HG03469 (cell line): ENCODE measurements around the gene TMED10.
A peak's percentile ranks its signal among the peaks of the same experiment; 100 is the strongest.
"Not testable (repeated sequence)": the region's sequence is repeated elsewhere in the genome, so short reads cannot be mapped to it uniquely, and the experiment has no call there.

ENCODE experiments used
- ATAC-seq: cut with Tn5 transposase; IDR thresholded peaks from one replicate; pipeline ENCODE4 v1.9.1; 2021; ENCODE audit warnings: mild to moderate bottlenecking, moderate library complexity, moderate number of reproducible peaks; ENCODE audit not compliant: unreplicated experiment

TMED10 gene

GRCh38 chr14:75132382-75133086 is 43.9 kb downstream of the TMED10 start:
- no peak for ATAC-seq

GRCh38 chr14:75128596-75128990 is 47.8 kb downstream of the TMED10 start:
- no peak for ATAC-seq

DNA sequence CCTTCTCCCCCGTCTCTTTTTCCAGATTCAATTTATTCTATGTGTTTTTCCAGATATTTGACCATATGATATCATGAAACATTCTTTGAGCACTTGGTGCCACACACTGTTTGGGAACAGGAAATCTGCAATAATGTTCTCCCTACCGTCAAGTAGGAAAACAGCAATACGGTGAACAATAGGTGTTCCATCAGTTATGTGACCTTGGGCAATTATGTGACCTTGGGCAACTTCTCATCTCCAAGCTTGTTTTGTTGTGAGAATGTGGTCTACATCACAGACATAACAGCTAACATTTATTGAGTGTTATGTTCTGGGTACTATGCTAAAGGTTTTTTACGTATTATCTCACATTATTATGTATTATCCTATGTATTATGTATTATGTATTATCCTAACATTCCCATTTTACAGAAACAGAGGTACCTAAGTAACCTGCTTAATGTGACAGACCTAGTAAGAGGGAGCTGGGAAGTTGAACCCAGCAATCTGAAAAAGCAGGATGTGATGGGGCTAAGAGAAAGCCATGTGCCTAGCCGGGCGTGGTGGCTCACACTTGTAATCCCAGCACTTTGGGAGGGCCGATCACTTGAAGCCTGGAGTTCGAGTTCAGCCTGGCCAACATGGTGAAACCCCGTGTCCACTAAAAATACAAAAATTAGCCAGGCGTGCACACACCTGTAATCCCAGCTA is 48.4 kb downstream of the TMED10 start:
- ATAC-seq: no peak

GRCh38 chr14:75127474-75127820 is 49.0 kb downstream of the TMED10 start:
- ATAC-seq: not testable (repeated sequence)

- peak; percentile 58 for ATAC-seq
Observed at GRCh38 chr14:75126679-75127473, 49.5 kb downstream of the TMED10 start, which contains the start of gene NEK9. TSS of gene NEK9 (minus strand) at chr14:75127048. CDS start at chr14:75126921, 127 bp downstream.

GRCh38 chr14:75126121-75126544 is 50.3 kb downstream of the TMED10 start:
- ATAC-seq: no peak

GRCh38 chr14:75125617-75126016 is 50.8 kb downstream of the TMED10 start:
- ATAC-seq: no peak

GRCh38 chr14:75123991-75124390 is 52.4 kb downstream of the TMED10 start:
- no peak for ATAC-seq

- ATAC-seq: no peak
Observed at GRCh38 chr14:75121552-75121951, 54.9 kb downstream of the TMED10 start.

- no peak for ATAC-seq
Observed at GRCh38 chr14:75120541-75121291, 55.7 kb downstream of the TMED10 start.

DNA sequence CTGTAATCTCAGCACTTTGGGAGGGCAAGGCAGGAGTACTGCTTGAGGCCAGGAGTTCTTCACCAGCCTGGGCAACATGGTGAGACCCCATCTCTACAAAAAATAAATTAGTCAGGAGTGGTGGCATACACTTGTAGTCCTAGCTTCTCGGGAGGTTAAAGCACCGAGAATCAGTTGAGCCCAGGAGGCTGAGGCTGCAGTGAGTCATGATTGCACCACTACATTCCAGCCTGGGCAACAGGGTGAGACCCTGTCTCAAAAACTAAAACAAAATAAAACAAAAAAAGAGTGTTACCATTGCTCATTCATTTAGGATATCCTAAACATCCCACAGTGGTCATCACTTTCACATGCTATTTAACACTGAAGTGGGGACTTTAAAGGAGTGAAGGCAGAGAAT is 57.4 kb downstream of the TMED10 start:
- ATAC-seq: no peak

DNA sequence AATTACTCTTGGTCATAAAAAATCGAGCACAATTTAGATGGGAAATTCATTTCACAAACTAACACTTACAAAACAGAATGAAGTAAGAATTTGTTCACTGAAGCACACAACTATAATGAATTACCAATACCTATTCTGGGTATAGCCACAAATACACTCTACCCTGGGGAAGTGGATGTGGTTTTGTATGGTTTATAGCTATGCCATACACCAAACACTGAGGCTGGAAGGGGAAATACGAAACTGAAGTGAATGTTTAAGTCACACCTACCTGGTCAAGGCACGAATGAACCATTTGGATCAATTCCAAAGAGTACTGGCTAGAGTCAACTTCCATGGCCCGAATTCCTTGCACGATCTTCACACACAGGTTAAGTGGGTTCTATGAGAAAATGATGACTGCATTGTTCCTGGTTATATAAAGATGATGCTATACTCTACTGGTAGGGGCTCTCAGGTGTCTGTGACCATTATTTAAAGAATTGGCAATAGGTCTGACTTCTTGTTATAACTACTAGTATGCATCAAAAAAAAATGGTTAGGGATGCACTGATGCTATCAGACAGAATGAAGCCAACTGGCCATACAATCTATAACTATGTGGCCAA is 62.4 kb downstream of the TMED10 start:
- ATAC-seq: no peak

GRCh38 chr14:75109877-75110276 is 66.5 kb downstream of the TMED10 start:
- ATAC-seq: no peak

GRCh38 chr14:75107186-75107585 is 69.2 kb downstream of the TMED10 start:
- no peak for ATAC-seq

DNA sequence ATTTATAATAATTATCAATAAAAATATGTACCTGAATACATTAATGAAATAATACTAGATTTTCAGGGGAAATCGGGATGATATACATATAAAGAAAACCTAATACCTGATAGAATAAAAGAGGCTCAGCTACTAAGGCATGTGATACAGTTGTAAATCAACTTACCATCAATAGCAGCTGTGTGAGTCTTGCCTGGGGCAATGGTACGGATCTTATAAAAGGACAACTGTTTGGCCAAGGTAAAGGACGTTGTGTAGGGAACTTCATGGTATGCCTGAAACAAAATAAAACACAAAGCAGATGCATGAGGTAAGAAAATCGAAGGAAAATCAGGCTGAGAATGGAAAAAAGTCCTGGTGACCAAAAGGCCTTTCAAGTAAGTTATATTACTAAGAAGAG is 74.9 kb downstream of the TMED10 start:
- ATAC-seq: no peak

DNA sequence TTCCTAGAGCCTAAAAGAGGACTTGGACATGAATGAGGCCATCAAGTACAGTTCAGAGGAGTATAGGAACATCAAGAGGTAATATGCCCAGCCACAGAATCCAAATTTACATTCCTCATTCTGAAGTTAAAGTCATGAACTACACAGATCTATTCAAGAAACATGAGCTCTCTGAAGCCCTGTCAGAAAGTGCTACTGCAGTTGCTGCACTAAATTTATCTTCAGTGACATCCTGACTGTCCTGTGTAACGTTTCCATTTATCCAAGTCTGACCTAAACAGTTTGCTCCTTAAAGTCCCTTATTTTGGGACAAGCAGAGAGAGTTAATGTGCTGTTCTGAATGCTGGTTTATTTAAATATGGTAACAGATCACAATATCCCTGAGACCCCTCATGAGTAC is 77.7 kb downstream of the TMED10 start:
- ATAC-seq: no peak

- no peak for ATAC-seq
Observed at GRCh38 chr14:75098212-75098611, 78.2 kb downstream of the TMED10 start.

GRCh38 chr14:75096959-75097358 is 79.5 kb downstream of the TMED10 start:
- ATAC-seq: no peak

DNA sequence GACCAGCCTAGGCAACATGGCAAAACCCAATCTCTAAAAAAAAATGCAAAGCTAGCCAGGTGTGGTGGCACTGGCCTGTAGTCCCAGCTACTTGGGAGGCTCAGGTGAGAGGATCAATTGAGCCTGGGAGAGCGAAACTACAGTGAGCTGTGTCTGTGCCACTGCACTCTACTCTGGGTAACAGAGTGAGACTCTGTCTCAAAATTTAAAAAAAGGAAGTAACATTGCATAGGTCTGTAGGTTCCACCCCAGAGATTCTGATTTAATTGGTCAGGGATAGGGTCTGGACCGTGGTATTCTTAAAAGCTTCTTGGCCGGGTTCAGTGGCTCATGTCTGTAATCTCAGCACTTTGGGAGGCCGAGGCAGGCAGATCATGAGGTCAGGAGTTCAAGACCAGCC is 80.7 kb downstream of the TMED10 start:
- ATAC-seq: no peak

DNA sequence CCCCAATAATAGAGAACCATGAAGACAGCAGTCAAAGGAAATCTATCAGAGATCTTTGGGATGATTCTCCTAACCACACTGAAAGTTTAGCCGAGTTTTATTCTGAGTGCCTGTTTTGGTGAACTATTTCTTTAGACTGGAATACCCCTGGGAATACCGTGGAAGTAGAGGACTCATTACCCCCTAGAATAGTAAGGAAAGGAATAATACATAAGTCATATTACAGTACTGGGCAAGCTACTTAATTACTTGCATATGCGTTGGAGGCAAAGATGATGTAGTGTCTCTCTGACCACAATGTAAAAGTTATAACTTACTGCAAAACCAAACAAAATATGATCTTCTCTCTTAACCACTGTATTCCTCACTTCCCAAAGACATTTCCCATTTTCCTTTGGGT is 81.5 kb downstream of the TMED10 start:
- ATAC-seq: no peak

- no peak for ATAC-seq
Observed at GRCh38 chr14:75092698-75093097, 83.7 kb downstream of the TMED10 start.
